GM12872 (cell line): ENCODE results near the gene DYNLT2B.

ENCODE experiments used
- TF ChIP-seq, protein P1 (sequence below): IDR thresholded peaks from 3 replicates; pipeline ENCODE4 v1.5.1; 2011; ENCODE audit warnings: low read depth, mild to moderate bottlenecking, low read length, moderate library complexity; ENCODE audit not compliant: insufficient read depth

The DYNLT2B gene

DNA sequence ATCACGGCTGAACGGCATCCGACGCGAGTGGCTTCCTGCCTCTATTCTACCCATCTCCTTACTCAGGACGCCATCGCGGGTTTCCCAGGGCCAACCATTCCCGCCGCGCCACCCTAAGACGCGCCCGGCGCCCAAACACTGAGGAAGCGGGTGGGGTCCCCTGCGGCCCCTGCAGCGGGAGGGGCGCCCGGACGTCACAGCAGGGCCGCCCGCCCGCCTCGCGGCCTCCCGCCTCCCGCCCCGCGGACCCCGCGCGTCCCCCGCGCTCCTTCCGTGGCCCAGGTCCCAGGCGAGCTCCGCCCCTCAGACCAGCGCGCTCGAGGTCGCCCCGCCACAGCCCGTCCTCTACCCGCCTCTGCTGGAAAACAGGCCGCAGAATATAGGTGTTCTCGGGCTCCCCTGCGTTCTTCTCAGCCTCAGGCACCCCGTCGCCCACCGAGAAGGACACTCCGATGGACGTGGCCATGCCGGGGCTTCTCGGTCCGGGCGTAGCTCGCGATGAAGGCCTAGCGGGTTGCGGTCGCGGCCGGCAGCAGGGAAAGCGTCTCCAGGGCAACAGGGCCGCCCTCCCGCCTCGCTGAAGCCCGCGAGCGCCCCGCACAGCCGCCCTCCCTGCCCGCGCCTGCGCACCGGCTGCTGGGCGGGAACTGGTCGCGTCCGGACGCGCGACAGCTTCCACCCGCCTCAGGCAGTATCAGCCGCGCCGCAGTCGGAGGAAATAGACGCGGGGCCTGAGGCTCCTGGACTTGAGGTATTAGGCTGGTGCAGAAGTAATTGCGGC, at the start of gene DYNLT2B:
Gene DYNLT2B, minus strand, starts transcription at position 554 of the 781 bp plus-strand sequence. Its CDS starts 88 bp downstream, at position 466.
- TF ChIP-seq, protein P1, sequence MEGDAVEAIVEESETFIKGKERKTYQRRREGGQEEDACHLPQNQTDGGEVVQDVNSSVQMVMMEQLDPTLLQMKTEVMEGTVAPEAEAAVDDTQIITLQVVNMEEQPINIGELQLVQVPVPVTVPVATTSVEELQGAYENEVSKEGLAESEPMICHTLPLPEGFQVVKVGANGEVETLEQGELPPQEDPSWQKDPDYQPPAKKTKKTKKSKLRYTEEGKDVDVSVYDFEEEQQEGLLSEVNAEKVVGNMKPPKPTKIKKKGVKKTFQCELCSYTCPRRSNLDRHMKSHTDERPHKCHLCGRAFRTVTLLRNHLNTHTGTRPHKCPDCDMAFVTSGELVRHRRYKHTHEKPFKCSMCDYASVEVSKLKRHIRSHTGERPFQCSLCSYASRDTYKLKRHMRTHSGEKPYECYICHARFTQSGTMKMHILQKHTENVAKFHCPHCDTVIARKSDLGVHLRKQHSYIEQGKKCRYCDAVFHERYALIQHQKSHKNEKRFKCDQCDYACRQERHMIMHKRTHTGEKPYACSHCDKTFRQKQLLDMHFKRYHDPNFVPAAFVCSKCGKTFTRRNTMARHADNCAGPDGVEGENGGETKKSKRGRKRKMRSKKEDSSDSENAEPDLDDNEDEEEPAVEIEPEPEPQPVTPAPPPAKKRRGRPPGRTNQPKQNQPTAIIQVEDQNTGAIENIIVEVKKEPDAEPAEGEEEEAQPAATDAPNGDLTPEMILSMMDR: no peak

DNA sequence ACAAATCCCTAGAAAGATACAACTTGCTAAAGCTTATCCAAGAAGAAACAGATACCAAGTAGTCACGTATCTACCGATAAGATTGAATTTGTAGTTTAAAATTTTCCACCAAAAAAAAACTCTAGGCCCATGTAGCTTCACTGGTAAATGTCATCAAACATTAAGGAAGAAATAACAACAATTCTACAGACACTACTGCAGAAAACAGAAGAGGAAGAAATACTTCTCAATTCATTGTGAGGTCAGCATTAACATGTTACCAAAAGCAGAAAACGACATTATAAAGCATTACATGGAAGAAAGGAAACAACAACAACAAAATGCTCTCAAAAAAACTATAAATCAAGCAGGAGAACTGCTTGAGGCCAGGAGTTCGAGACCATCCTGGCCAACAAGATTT, 47.7 kb upstream of the DYNLT2B start:
- TF ChIP-seq, protein P1: no peak

DNA sequence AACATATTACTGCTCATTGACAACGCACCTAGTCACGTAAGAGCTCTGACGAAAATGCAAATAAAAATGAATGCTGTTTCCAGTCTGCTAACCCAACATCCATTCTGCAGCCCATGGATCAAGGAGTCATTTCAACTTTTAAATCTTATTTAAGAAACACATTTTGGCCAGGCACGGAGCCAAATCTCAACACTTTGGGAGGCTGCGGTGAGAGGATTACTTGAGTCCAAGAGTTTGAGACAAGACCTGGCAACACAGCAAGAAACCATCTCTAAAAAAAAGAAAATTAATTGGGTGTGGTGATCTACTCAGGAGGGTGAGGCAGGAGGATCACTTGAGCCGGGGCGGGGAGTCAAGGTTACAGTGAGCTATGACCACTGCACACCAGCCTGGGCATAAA, 42.5 kb upstream of the DYNLT2B start:
- TF ChIP-seq, protein P1: no peak

DNA sequence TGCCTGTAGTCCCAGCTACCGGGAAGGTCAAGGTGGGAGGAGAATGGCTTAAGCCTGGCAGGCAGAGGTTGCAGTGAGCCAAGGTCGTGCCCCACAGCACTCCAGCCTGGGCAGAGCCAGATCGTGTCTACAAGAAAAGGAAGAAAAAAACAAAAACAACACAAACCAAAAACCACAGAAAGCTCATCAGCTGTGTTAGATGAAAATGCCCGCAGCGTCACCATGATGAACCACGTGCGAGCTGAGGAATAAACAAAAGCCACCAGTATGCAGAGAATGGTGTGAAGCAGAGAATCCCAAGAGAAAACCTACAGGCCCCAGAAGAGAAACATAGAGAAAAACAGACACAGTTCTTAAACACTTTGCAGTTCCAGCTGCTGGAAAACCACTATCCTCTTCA, 39.9 kb upstream of the DYNLT2B start:
- TF ChIP-seq, protein P1: no peak

DNA sequence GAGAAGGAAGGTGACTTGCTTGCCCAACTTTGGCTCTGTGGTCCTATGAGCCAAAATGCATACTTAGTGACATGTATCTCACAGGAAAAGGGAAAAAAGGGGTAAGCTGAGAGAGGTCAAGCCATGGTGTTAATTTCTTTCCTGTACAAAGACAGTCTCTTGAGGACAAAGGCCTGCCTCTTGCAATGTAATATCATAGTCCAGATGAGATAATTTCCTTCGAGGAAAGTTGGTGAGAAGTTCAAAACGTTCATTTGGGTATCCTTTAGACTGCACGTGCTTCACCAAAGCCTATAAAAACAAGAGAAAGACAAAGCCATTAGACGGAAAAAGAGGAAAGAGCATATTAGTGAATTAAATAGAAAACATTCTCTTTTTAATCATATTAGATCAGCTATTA, 38.5 kb upstream of the DYNLT2B start:
- TF ChIP-seq, protein P1: no peak

DNA sequence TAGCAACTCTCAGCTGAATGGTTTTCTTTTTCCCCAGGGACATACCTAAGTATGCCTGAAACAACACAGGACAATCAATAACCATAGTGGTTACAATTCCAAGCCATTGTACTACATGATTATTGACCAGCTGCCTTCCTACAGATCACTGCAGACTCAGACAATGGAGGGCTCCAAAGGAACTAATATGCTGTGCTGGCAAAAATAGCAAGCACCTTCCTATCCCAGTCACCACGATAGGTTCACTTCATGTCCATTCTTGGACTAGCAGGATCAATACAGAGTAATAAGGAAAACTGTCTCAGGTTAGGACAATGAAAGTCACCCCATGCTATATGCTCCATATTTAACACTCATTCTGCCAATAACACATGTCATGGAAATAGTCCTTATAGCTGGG, 37.6 kb upstream of the DYNLT2B start:
- TF ChIP-seq, protein P1: no peak

DNA sequence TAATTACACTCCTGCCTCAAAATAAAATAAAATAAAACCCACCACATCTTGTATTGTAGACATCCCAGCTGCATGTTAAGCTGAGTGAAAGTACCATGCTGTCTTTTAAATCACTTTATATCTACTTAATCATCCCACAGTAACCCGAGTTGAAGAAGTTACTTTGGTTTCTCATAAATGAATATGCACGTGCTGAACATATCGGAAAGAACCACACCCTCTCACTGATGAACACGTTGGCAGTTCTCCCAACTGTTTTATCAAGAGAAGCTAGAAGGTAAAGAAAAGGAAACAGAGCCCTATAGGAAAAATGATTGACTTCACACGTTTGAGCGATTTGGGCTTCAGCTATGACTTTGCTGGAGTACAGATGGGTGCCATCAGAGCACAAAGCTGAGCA, 36.1 kb upstream of the DYNLT2B start:
- TF ChIP-seq, protein P1: no peak
